HG03196 (cell line): ENCODE measurements around the gene VAV1.
"Not testable (repeated sequence)": the region's sequence is repeated elsewhere in the genome, so short reads cannot be mapped to it uniquely, and the experiment has no call there.

Source experiments
- ATAC-seq: cut with Tn5 transposase; IDR thresholded peaks from one replicate; pipeline ENCODE4 v1.9.1; 2021; ENCODE audit not compliant: unreplicated experiment

Gene VAV1

GRCh38 chr19:6736917-6737283 is 35.6 kb upstream of the VAV1 start:
- ATAC-seq: no peak

GRCh38 chr19:6737284-6737872 is 35.1 kb upstream of the VAV1 start, which contains the start of gene GPR108:
GPR108 (minus strand) TSS chr19:6737580; CDS start chr19:6737576, 4 bp downstream.
- peak; percentile 54 for ATAC-seq

GRCh38 chr19:6737873-6738786 is 34.4 kb upstream of the VAV1 start:
- ATAC-seq: peak; percentile 27

- no peak for ATAC-seq
Observed at GRCh38 chr19:6738787-6739389, 33.6 kb upstream of the VAV1 start.

- no peak for ATAC-seq
Observed at GRCh38 chr19:6739390-6739882, 33.1 kb upstream of the VAV1 start, which contains the start of gene TRIP10. TRIP10 (plus strand) TSS chr19:6739680; CDS start chr19:6739762, 82 bp downstream.

GRCh38 chr19:6739883-6740588 is 32.5 kb upstream of the VAV1 start:
- ATAC-seq: no peak

GRCh38 chr19:6740589-6741343 is 31.7 kb upstream of the VAV1 start:
- ATAC-seq: no peak

GRCh38 chr19:6743066-6743465 is 29.4 kb upstream of the VAV1 start:
- no peak for ATAC-seq

- no peak for ATAC-seq
Observed at GRCh38 chr19:6743714-6744380, 28.7 kb upstream of the VAV1 start.

- ATAC-seq: no peak
Observed at GRCh38 chr19:6744381-6745301, 27.9 kb upstream of the VAV1 start.

- no peak for ATAC-seq
Observed at GRCh38 chr19:6745965-6746364, 26.5 kb upstream of the VAV1 start.

GRCh38 chr19:6748543-6748942 is 24.0 kb upstream of the VAV1 start:
- ATAC-seq: not testable (repeated sequence)

GRCh38 chr19:6750062-6750461 is 22.4 kb upstream of the VAV1 start:
- no peak for ATAC-seq

GRCh38 chr19:6751189-6751588 is 21.3 kb upstream of the VAV1 start:
- ATAC-seq: no peak

GRCh38 chr19:6752256-6753177 is 20.0 kb upstream of the VAV1 start:
- ATAC-seq: no peak

GRCh38 chr19:6753178-6754031 is 19.1 kb upstream of the VAV1 start:
- peak; percentile 80 for ATAC-seq

GRCh38 chr19:6754136-6754535 is 18.4 kb upstream of the VAV1 start:
- no peak for ATAC-seq
